ENCODE results near the gene BMAL1. TPM values are rescaled to one million over a fixed set of nuclear protein-coding genes. Genes with fewer than 3 reads are reported as not detected.

The BMAL1 gene
- total and polyA plus RNA-seq, 2 donors (not counting 3 experiments of a cell fraction or from before 2014, with no cell fraction given): 5.8 to 10.1 TPM

DNA sequence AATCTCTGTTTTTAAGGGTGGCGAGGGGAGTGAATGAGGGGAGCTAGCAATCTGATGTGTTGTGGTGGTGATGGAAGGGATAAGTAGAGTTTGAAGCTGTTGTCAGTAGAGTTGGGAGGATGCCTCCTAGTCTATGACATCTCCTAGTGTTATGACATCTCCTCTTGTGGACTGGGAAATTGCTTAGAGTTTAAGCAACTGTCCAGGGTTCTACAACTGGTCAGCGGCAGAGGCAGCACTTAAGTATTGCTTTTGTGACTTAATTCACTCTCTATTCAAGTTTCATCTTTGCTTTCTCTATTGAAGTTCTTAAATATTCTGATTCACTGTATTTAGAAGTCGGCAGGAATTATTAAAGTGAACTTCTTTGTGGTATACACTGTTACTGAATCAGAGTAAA lies 13.8 kb downstream of the BMAL1 start:
- H2AFZ ChIP-seq (ENCODE audit: low read depth, low read length): no peak overlapping the region
- no peak overlapping the region for H3K4me3 ChIP-seq (replicated peaks in 1 of 3; ENCODE audit: insufficient read depth in 1 of 3, low read depth in 1 of 3, low read length in 3 of 3)
- H3K27ac ChIP-seq (ENCODE audit: insufficient read depth, low read depth, low read length): no peak overlapping the region
- peaks cover 4% of the 10 kb centered on the region for H4K20me1 ChIP-seq (replicated peaks; ENCODE audit: control insufficient read depth, extremely low read depth, insufficient read depth, low read length)
- TF ChIP-seq, protein P1, sequence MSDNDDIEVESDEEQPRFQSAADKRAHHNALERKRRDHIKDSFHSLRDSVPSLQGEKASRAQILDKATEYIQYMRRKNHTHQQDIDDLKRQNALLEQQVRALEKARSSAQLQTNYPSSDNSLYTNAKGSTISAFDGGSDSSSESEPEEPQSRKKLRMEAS (IDR thresholded peaks at IDR 0.05; ENCODE audit: insufficient read depth, insufficient read length): no peak
- TF ChIP-seq FOS (IDR thresholded peaks at IDR 0.05; ENCODE audit: borderline replicate concordance, insufficient read depth, low read length) (no peak), JUN (IDR thresholded peaks at IDR 0.05; ENCODE audit: borderline replicate concordance, insufficient read depth, insufficient read length, low read depth) (no peak), EZH2 (IDR thresholded peaks at IDR 0.05; ENCODE audit: borderline replicate concordance, low read depth, low read length, severe bottlenecking) (no peak), MYC (IDR thresholded peaks at IDR 0.05; ENCODE audit: low read depth, low read length) (no peak)
- TF ChIP-seq, protein P2, sequence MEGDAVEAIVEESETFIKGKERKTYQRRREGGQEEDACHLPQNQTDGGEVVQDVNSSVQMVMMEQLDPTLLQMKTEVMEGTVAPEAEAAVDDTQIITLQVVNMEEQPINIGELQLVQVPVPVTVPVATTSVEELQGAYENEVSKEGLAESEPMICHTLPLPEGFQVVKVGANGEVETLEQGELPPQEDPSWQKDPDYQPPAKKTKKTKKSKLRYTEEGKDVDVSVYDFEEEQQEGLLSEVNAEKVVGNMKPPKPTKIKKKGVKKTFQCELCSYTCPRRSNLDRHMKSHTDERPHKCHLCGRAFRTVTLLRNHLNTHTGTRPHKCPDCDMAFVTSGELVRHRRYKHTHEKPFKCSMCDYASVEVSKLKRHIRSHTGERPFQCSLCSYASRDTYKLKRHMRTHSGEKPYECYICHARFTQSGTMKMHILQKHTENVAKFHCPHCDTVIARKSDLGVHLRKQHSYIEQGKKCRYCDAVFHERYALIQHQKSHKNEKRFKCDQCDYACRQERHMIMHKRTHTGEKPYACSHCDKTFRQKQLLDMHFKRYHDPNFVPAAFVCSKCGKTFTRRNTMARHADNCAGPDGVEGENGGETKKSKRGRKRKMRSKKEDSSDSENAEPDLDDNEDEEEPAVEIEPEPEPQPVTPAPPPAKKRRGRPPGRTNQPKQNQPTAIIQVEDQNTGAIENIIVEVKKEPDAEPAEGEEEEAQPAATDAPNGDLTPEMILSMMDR (IDR thresholded peaks at IDR 0.05; ENCODE audit: extremely low read depth in 1 of 2, insufficient read depth in 1 of 2, low read depth in 1 of 2, low read length in 2 of 2): no peak
- DNase-seq (ENCODE audit: low read depth, low spot score): no peak
- BruUV-seq (replicated peaks): no TSS peak
- no peaks in the 10 kb centered on the region for H3K9me1 ChIP-seq (replicated peaks; ENCODE audit: control insufficient read depth, extremely low read depth, insufficient read depth, low read length)
- dilution Hi-C loops (cut with MboI; ENCODE audit: extremely low pct_ligation_motif_present, low sequenced_read_pairs) (no loop called here), intact Hi-C loops (cut with micrococcal nuclease) (no loop called here)
- no peaks in the 10 kb centered on the region for H3K36me3 ChIP-seq (ENCODE audit: control insufficient read depth in 2 of 2, extremely low read depth in 1 of 2, insufficient read depth in 2 of 2, low read length in 2 of 2)
- no peak for FAIRE-seq
- no peaks in the 10 kb centered on the region for H3K9me3 ChIP-seq (replicated peaks; ENCODE audit: control insufficient read depth, insufficient read depth, low read length)
- H3K4me1 ChIP-seq (ENCODE audit: control insufficient read depth, extremely low read depth, insufficient read depth, low read length): no peaks in the 10 kb centered on the region
- no peaks in the 10 kb centered on the region for H3K27me3 ChIP-seq (ENCODE audit: control insufficient read depth in 2 of 2, insufficient read depth in 2 of 2, low read length in 2 of 2)
- POLR2A ChIA-PET: no interaction called here
- no peak overlapping the region for H3K9ac ChIP-seq (replicated peaks; ENCODE audit: extremely low read depth, insufficient read depth, low read length)
- H3K79me2 ChIP-seq (ENCODE audit: control insufficient read depth, insufficient read depth, low read length): no peaks in the 10 kb centered on the region
- CTCF ChIA-PET: interaction anchor here (1.3 to 1.7 kb wide), 2 partner anchors 11 to 44 kb away, joined by 3 to 5 read pairs; no protein-coding TSS in a partner anchor
- H3K4me2 ChIP-seq (ENCODE audit: insufficient read depth, low read length): no peak overlapping the region
